Right lobe of liver (tissue), 4 donors: ENCODE measurements around the gene GPD1L.

Experiments
- POLR2A ChIP-seq: fragments of 450-650 bp; IDR thresholded peaks from one replicate; pipeline ENCODE4 v1.6.1; 2017; ENCODE audit warnings: antibody characterized with exemption, mild to moderate bottlenecking
- TF ChIP-seq, protein P1 (sequence below), 4 donors: fragments of 200-600 bp in 3 of 4; fragments of 450-650 bp in 1 of 4; IDR thresholded peaks; one replicate each; pipeline versions ENCODE4 v1.5.1 to v1.8.0; 2016 to 2022; ENCODE audit warnings: antibody characterized with exemption in 4 of 4, mild to moderate bottlenecking in 2 of 4
- donor health status: DM: no; HTN: no; CAD: no.
- donor health status: DM: no; HTN: no; CAD: no.
- donor health status: DM: no; HTN: yes; CAD: no.

DNA sequence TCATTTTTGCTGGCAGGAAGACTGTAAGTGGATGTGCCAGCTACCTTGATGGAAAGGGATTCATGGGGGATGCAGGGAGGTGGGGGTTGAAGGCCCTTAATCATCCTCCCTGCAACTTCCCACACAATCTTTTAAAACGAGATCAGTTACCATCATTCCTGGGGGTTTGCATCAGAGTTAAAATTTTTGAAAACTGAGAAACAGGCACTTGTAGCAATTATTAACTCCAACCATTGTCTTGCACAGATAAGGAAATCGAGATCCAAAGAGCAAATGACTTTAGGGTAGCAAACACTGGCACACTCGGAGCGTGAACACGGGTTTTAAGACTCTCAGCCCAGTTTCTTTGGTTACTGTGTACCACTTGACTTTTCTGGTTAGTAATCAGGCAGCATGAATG is 41.9 kb downstream of the GPD1L start:
- TF ChIP-seq, protein P1, sequence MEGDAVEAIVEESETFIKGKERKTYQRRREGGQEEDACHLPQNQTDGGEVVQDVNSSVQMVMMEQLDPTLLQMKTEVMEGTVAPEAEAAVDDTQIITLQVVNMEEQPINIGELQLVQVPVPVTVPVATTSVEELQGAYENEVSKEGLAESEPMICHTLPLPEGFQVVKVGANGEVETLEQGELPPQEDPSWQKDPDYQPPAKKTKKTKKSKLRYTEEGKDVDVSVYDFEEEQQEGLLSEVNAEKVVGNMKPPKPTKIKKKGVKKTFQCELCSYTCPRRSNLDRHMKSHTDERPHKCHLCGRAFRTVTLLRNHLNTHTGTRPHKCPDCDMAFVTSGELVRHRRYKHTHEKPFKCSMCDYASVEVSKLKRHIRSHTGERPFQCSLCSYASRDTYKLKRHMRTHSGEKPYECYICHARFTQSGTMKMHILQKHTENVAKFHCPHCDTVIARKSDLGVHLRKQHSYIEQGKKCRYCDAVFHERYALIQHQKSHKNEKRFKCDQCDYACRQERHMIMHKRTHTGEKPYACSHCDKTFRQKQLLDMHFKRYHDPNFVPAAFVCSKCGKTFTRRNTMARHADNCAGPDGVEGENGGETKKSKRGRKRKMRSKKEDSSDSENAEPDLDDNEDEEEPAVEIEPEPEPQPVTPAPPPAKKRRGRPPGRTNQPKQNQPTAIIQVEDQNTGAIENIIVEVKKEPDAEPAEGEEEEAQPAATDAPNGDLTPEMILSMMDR (IDR thresholded peaks at IDR 0.05), result no peak
- TF ChIP-seq POLR2A, result no peak
